NT2/D1 (cell line): ENCODE data around the gene AKAP13.

Source experiments
- DNase-seq: peaks from one replicate; pipeline ENCODE4 v3.0.0-alpha.2; 2011; ENCODE audit warnings: low read depth, low spot score
- H3K27me3 ChIP-seq: 2 replicates; pipeline ENCODE4 v1.6.0; 2011; ENCODE audit warnings: mild to moderate bottlenecking; ENCODE audit not compliant: insufficient read length, insufficient read depth
- H3K36me3 ChIP-seq: 2 replicates; pipeline ENCODE4 v1.6.1; 2011; ENCODE audit warnings: mild to moderate bottlenecking, low read length, mixed read lengths; ENCODE audit not compliant: insufficient read depth, insufficient read length
- H3K4me1 ChIP-seq: 2 replicates; pipeline ENCODE4 v1.5.1; 2011; ENCODE audit not compliant: insufficient read depth, insufficient read length
- H3K4me3 ChIP-seq: 2 replicates; pipeline ENCODE4 v1.5.1; 2011; ENCODE audit warnings: low read depth; ENCODE audit not compliant: insufficient read length
- H3K9ac ChIP-seq: 2 replicates; pipeline ENCODE4 v1.6.0; 2011; ENCODE audit warnings: low read depth; ENCODE audit not compliant: insufficient read length
- H3K9me3 ChIP-seq: 2 replicates; pipeline ENCODE4 v1.5.1; 2011; ENCODE audit warnings: mild to moderate bottlenecking, low read length; ENCODE audit not compliant: insufficient read depth
- SUZ12 ChIP-seq: IDR thresholded peaks from 2 replicates; pipeline ENCODE4 v1.6.1; 2011; ENCODE audit not compliant: insufficient read length, insufficient read depth; ENCODE audit errors: extremely low read depth
- YY1 ChIP-seq: IDR thresholded peaks from 2 replicates; pipeline ENCODE4 v1.6.1; 2011; ENCODE audit not compliant: insufficient read length, insufficient read depth
- ZNF274 ChIP-seq: IDR thresholded peaks from 2 replicates; pipeline ENCODE4 v1.6.1; 2011; ENCODE audit warnings: mild to moderate bottlenecking, low read depth, low read length

The AKAP13 gene

DNA sequence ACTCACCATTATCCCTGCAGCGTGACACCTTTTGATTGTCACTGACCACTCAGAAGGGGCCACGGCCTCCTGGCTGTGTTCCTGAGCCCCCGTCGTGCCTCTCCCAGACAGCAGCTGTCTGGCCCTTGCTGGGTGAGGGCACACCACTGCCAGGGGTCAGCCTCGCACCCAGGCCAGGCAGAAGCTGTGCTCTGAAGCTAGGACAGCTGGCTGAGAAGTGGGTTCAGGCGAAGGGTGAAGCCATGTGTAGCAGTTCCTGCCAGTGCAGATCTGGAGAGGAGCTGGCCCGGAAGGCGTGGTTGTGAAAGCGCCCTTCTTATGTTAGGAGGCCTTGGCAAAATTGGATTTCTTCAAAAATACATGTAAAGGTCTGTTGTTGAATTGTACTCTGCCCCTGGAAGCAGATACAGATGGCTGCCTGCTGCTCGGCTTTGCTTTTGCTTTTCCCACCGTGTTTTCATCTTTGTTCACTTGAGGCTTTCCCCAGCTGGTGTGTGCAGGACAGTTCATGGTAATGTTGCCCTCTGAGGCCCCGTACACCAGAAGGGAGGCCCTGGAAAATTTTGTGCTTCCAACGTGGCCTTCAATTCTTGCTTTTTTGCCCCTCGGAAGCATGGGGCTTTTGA lies 365.2 kb downstream of the AKAP13 start:
- DNase-seq = no peak
- H3K4me3 ChIP-seq = no peak overlapping the region
- no peaks in the 10 kb centered on the region for H3K27me3 ChIP-seq
- TF ChIP-seq ZNF274 (no peak), YY1 (no peak), SUZ12 (no peak)
- H3K9me3 ChIP-seq = no peaks in the 10 kb centered on the region
- H3K36me3 ChIP-seq = peaks cover 85% of the 10 kb centered on the region
- H3K9ac ChIP-seq = no peak overlapping the region
- peaks cover 12% of the 10 kb centered on the region for H3K4me1 ChIP-seq

GRCh38 chr15:85746641-85747040 lies 366.2 kb downstream of the AKAP13 start:
- Histone ChIP-seq H3K4me3 (no peak overlapping the region), H3K9me3 (no peaks in the 10 kb centered on the region), H3K36me3 (peaks cover 75% of the 10 kb centered on the region), H3K27me3 (no peaks in the 10 kb centered on the region), H3K4me1 (peaks cover 10% of the 10 kb centered on the region), H3K9ac (no peak overlapping the region)
- TF ChIP-seq ZNF274 (no peak), YY1 (no peak), SUZ12 (no peak)
- no peak for DNase-seq

DNA sequence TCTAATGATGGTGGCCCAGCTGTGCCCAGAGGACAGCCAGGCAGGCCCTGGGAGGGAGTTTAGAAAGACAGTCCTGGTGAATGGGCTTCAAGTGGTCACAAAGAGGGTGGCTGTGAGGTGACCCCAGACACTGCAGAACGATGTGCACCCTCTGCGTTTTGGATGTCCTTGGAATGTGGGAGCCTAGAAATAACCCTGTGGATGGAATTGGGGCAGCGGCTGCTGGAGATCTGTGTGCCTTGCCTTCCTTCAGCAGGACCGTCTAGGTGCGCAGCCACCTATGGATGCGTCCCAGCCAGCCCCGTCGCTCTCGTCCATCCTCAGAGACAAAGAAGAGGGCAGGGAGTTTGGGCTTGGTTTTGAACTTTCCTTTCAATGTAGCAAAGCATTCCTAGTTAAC lies 367.8 kb downstream of the AKAP13 start:
- Histone ChIP-seq H3K4me3 (no peak overlapping the region), H3K4me1 (peaks cover 15% of the 10 kb centered on the region), H3K27me3 (no peaks in the 10 kb centered on the region), H3K36me3 (peaks cover 65% of the 10 kb centered on the region), H3K9ac (no peak overlapping the region), H3K9me3 (no peaks in the 10 kb centered on the region)
- no peak for DNase-seq
- TF ChIP-seq SUZ12 = no peak
- TF ChIP-seq YY1 = no peak
- no peak for TF ChIP-seq ZNF274

DNA sequence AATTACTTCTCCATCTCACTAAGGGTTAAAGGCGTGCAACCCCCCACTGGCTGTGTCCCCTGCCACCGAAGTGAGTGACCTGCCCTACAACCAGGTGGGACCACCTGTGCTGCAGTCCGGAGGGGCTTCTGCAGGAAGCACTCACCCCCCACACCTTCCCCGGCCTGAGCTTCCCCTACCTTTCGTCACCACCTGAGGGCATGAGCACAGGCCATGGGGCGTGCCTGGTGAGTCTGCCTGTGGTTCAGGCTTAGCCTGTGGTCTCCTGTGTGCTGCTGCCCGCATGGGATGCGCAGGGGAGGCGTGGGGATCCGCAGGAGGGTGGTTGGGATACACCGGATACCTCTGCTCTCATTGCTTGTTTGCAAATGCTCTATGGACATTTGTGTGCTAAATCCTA lies 368.3 kb downstream of the AKAP13 start:
- H3K4me3 ChIP-seq = no peak overlapping the region
- peaks cover 15% of the 10 kb centered on the region for H3K4me1 ChIP-seq
- TF ChIP-seq YY1 = no peak
- TF ChIP-seq ZNF274 = no peak
- TF ChIP-seq SUZ12 = no peak
- H3K36me3 ChIP-seq = peaks cover 64% of the 10 kb centered on the region
- H3K9ac ChIP-seq = no peak overlapping the region
- no peaks in the 10 kb centered on the region for H3K9me3 ChIP-seq
- no peak for DNase-seq
- H3K27me3 ChIP-seq = no peaks in the 10 kb centered on the region

- H3K4me3 ChIP-seq = no peak overlapping the region
- no peak for DNase-seq
These were observed 369.1 kb downstream of the AKAP13 start for GRCh38 chr15:85749261-85750151.

DNA sequence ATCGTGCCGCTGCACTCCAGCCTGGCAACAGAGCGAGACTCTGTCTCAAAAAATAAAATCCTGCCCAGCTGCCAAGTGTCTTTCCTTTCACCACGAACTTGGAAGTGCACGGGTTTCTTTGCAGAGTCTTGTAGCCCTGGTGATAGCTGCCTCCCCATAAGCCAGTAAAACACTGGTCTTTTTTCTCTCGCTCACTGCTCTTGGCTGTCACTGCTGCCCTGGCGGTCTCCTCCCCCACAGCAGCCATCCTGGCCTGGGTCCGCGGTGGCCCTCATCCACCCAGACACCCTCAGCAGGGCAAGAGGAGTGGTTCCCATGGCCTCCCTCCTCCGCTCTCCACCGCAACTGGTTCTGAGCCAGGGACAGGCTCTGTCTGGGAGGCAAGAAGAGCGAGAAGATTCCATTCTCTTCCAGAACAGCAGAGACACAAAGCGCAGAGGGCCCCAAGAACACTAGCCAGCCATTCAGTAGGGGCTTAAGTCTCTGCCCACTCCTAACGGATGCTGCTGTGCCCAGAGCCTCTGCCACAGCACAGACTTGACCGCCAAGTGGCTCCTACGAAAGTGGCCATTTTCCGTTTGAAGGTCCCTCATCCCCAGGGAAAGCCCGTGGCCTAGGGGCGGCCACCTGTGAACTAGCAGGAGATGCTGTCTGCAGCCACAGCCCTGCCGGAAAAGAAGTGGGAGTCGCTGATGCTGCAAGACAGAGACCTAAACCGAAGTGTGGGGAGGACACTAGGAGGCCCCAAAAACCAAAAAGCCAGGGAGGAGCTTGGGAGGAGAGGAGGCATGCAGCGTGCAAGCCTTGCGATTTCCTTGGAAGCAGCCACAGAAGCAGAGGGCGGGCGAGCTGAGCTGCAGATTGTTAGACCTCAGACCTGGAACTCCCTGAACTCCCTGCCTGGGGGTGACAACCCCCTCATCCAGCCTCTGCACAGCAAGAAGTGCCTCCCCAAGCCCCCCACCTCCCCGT lies 370.2 kb downstream of the AKAP13 start:
- H3K9ac ChIP-seq = peak overlapping the region; percentile 59
- H3K36me3 ChIP-seq = peaks cover 56% of the 10 kb centered on the region
- H3K4me1 ChIP-seq = peaks cover 15% of the 10 kb centered on the region
- peak; percentile 18 for DNase-seq
- H3K9me3 ChIP-seq = no peaks in the 10 kb centered on the region
- TF ChIP-seq ZNF274 (no peak), YY1 (no peak), SUZ12 (no peak)
- H3K4me3 ChIP-seq = no peak overlapping the region
- no peaks in the 10 kb centered on the region for H3K27me3 ChIP-seq

More at GRCh38 chr15:85749261-85750151, 369.1 kb downstream of the AKAP13 start:
- H3K9me3 ChIP-seq = no peaks in the 10 kb centered on the region
- TF ChIP-seq ZNF274 = no peak
- no peak for TF ChIP-seq YY1
- TF ChIP-seq SUZ12 = no peak
- peaks cover 63% of the 10 kb centered on the region for H3K36me3 ChIP-seq
- H3K27me3 ChIP-seq = no peaks in the 10 kb centered on the region
- H3K4me1 ChIP-seq = peaks cover 15% of the 10 kb centered on the region
- H3K9ac ChIP-seq = no peak overlapping the region
